Measurements from ENCODE around the gene TRAPPC10. TPM values are rescaled to one million over a fixed set of nuclear protein-coding genes. Genes with fewer than 3 reads are reported as not detected.

TRAPPC10 gene
- total and polyA plus RNA-seq, 2 of the 8 experiments (the other 6 are each of a cell fraction or from before 2014, with no cell fraction given), result 18.5 to 29.8 TPM

GRCh38 chr21:43968410-43969114, 43.5 kb upstream of the TRAPPC10 start:
- FAIRE-seq (no peak), DNase-seq (ENCODE audit: low read depth in 1 of 2, low spot score in 2 of 2) (no peak)
- no peaks in the 10 kb centered on the region for H3K36me3 ChIP-seq (ENCODE audit: control insufficient read depth in 2 of 4, insufficient read depth in 4 of 4, low read length in 3 of 4)
- no peaks in the 10 kb centered on the region for H4K20me1 ChIP-seq (replicated peaks in 1 of 2; ENCODE audit: control insufficient read depth in 1 of 2, insufficient read depth in 2 of 2, low read length in 2 of 2)
- H2BK120ac ChIP-seq (replicated peaks; ENCODE audit: low read depth, low read length), result no peak overlapping the region
- H3K27me3 ChIP-seq (replicated peaks in 1 of 4; ENCODE audit: control insufficient read depth in 3 of 4, extremely low read depth in 1 of 4, insufficient read depth in 3 of 4, low read length in 3 of 4), result no peaks in the 10 kb centered on the region
- no peak overlapping the region for H3K9ac ChIP-seq (replicated peaks in 1 of 4; ENCODE audit: extremely low read depth in 1 of 4, low read depth in 3 of 4, low read length in 3 of 4)
- H2AFZ ChIP-seq (ENCODE audit: low read length), result no peak overlapping the region
- no peaks in the 10 kb centered on the region for H3K79me2 ChIP-seq (ENCODE audit: control insufficient read depth in 1 of 2, insufficient read depth in 2 of 2, low read length in 2 of 2)
- no peak overlapping the region for H2AK5ac ChIP-seq (ENCODE audit: low read depth, low read length)
- no peak overlapping the region for H2BK20ac ChIP-seq (ENCODE audit: low read length)
- no peak overlapping the region; the same call in 1 of the 2 replicates for H4K8ac ChIP-seq (ENCODE audit: extremely low read depth, insufficient read depth, low read length)
- H3K56ac ChIP-seq (replicated peaks; ENCODE audit: insufficient read length, low read depth, low read length), result no peak overlapping the region
- H3K14ac ChIP-seq (ENCODE audit: insufficient read length), result no peak overlapping the region
- no peak overlapping the region for H3K27ac ChIP-seq (ENCODE audit: low read depth, low read length)
- CTCF ChIA-PET (ENCODE audit: partially characterized antibody), result interaction anchor here (1.2 to 2.6 kb wide), 3 partner anchors 9 to 29 kb away, joined by 3 to 16 read pairs (median 3); no protein-coding TSS in a partner anchor
- H3K18ac ChIP-seq (ENCODE audit: extremely low read depth, low read length), result no peak overlapping the region
- H3K4ac ChIP-seq (replicated peaks; ENCODE audit: insufficient read length, low read depth, low read length), result no peak overlapping the region
- no peaks in the 10 kb centered on the region for H3K79me1 ChIP-seq (ENCODE audit: low read depth, low read length)
- no peaks in the 10 kb centered on the region for H3K4me1 ChIP-seq (replicated peaks in 1 of 4; ENCODE audit: control insufficient read depth in 3 of 4, insufficient read depth in 4 of 4, low read length in 3 of 4)
- H3K23me2 ChIP-seq (ENCODE audit: low read depth, low read length), result no peaks in the 10 kb centered on the region
- H2BK12ac ChIP-seq (ENCODE audit: low read depth, low read length), result no peak overlapping the region
- 84% methylated on average over 12 of the region's 19 CpGs; no CpG with 5 or more reads in 1 of the 2 experiments for WGBS, 2 experiments (ENCODE audit: extremely low coverage in 1 of 2, insufficient coverage in 1 of 2, insufficient read length in 1 of 2, insufficient replicate concordance in 2 of 2, low coverage in 1 of 2, low lambda C conversion rate in 2 of 2, missing lambda C conversion rate in 1 of 2)
- H4K5ac ChIP-seq (ENCODE audit: insufficient read length, low read depth, low read length), result no peak overlapping the region
- no peak overlapping the region for H3K23ac ChIP-seq (ENCODE audit: insufficient read length)
- H2BK15ac ChIP-seq (ENCODE audit: low read length), result no peak overlapping the region
- H2BK5ac ChIP-seq (ENCODE audit: low read depth, low read length), result no peak overlapping the region
- H4K91ac ChIP-seq (replicated peaks; ENCODE audit: insufficient read length, low read length), result no peak overlapping the region
- H3K9me3 ChIP-seq (ENCODE audit: insufficient read depth in 2 of 2, low read depth in 1 of 2, low read length in 1 of 2), result no peaks in the 10 kb centered on the region
- no peak overlapping the region for H3K4me2 ChIP-seq (ENCODE audit: insufficient read depth in 1 of 2, low read depth in 2 of 2, low read length in 2 of 2)
- H3K4me3 ChIP-seq (ENCODE audit: extremely low read depth in 1 of 4, insufficient read depth in 2 of 4, low read depth in 3 of 4, low read length in 4 of 4), result no peak overlapping the region
- POLR2A ChIA-PET (ENCODE audit: partially characterized antibody), result interaction anchor here (0.8 kb wide), 1 partner anchor 12 kb away, joined by 3 read pairs; no protein-coding TSS in a partner anchor
- TF ChIP-seq MAX (IDR thresholded peaks at IDR 0.05), result no peak
- TF ChIP-seq EP300 (IDR thresholded peaks at IDR 0.05; ENCODE audit: borderline replicate concordance in 1 of 2, low read depth in 2 of 2, low read length in 2 of 2), result no peak
- TF ChIP-seq ATF3 (IDR thresholded peaks at IDR 0.05; ENCODE audit: insufficient read depth, low read depth, low read length), result no peak
- TF ChIP-seq SIRT6 (IDR thresholded peaks at IDR 0.05; ENCODE audit: low read length), result no peak
- no peak for TF ChIP-seq PHF8 (conservative IDR thresholded peaks at IDR 0.05; ENCODE audit: low read depth, low read length)
- no peak for TF ChIP-seq EZH2 (IDR thresholded peaks at IDR 0.05; ENCODE audit: low read depth, low read length, severe bottlenecking)
- no peak for TF ChIP-seq CTCF (IDR thresholded peaks at IDR 0.05; ENCODE audit: control extremely low read depth in 1 of 3, insufficient read depth in 1 of 3, low read depth in 1 of 3, low read length in 3 of 3)
- TF ChIP-seq BRCA1 (IDR thresholded peaks at IDR 0.05; ENCODE audit: low read depth, low read length), result no peak
- TF ChIP-seq SRF (IDR thresholded peaks at IDR 0.05; ENCODE audit: low read depth, low read length), result no peak
